DND-41 (cell line): ENCODE measurements around the gene TRIP13.

Experiments used
- EZH2 ChIP-seq: IDR thresholded peaks from 3 replicates; pipeline ENCODE4 v1.6.1; 2012; ENCODE audit warnings: borderline replicate concordance, low read depth, mild to moderate bottlenecking, moderate library complexity, low read length, inconsistent platforms; ENCODE audit not compliant: severe bottlenecking
- TF ChIP-seq, protein P1 (sequence below): IDR thresholded peaks from 2 replicates; pipeline ENCODE4 v1.5.1; 2012; ENCODE audit warnings: borderline replicate concordance, low read length, moderate library complexity, mild to moderate bottlenecking; ENCODE audit not compliant: poor library complexity, severe bottlenecking; ENCODE audit errors: extremely low read depth

DNA sequence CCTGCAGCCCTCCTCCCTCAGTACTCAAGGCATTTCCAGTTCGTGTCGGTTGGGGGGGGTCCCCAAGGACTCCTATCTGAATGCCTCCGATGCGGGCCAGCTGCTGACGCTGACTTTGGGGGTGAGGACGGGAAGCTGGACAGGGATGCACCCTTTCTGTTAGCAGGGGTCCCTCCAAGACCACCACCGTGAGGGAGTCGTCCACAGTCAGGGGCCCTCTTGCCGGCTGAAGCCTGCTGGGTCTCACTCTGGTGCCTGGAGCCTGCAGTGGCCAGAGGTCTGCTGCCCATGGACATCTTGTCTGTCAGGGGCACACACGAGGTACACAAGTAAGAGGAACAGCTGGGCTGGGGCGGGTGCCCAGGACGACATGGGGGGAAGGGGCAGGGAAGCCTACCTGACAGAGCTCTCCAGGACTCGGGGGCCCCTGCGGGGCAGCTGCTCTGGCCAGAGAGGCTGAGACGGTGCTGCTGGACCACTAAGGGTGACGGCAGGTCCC lies 32.8 kb upstream of the TRIP13 start:
- TF ChIP-seq, protein P1, sequence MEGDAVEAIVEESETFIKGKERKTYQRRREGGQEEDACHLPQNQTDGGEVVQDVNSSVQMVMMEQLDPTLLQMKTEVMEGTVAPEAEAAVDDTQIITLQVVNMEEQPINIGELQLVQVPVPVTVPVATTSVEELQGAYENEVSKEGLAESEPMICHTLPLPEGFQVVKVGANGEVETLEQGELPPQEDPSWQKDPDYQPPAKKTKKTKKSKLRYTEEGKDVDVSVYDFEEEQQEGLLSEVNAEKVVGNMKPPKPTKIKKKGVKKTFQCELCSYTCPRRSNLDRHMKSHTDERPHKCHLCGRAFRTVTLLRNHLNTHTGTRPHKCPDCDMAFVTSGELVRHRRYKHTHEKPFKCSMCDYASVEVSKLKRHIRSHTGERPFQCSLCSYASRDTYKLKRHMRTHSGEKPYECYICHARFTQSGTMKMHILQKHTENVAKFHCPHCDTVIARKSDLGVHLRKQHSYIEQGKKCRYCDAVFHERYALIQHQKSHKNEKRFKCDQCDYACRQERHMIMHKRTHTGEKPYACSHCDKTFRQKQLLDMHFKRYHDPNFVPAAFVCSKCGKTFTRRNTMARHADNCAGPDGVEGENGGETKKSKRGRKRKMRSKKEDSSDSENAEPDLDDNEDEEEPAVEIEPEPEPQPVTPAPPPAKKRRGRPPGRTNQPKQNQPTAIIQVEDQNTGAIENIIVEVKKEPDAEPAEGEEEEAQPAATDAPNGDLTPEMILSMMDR: no peak
- no peak for TF ChIP-seq EZH2
